Measurements from ENCODE around the gene GTF2A1L. TPM values are rescaled to one million over a fixed set of nuclear protein-coding genes. Genes with fewer than 3 reads are reported as not detected.

GTF2A1L gene
- total RNA-seq, 1 donor from 2014 or later, result not detected

DNA sequence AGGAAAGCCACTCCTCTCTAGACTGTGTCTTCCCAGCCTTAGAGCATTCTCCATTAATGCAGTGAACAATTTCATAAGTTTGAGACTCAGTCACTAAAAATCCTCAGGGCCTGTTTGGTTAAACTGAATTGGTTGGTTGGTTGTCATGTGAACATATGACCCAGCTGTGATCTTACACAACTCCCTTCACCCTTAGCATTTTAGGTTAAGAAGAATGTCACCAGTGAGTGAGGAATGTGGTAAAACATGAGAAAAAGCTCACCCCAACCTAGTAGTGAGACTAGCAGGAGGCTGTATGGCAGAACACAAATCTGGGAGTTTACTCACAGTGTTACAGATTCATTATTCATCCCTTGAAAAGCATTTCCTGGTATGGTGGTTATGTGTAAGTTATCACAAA is 105.5 kb downstream of the GTF2A1L start:
- no peaks in the 10 kb centered on the region for H3K9me3 ChIP-seq (ENCODE audit: insufficient read depth, low read depth, low read length)
- H3K4me3 ChIP-seq (ENCODE audit: insufficient read depth, low read depth, low read length), result no peak overlapping the region
- no peaks in the 10 kb centered on the region for H3K79me2 ChIP-seq (ENCODE audit: insufficient read depth, low read length)
- H3K27me3 ChIP-seq (ENCODE audit: insufficient read depth, low read length), result no peaks in the 10 kb centered on the region
- peak; percentile 94 for DNase-seq (ENCODE audit: low read depth)
- Mint-ChIP-seq H3K27ac (ENCODE audit: unreplicated experiment) (peak overlapping the region; percentile 62), H3K27me3 (ENCODE audit: low read depth, unreplicated experiment) (peaks cover 2% of the 10 kb centered on the region), H3K36me3 (ENCODE audit: low read depth, unreplicated experiment) (no peaks in the 10 kb centered on the region), H3K4me1 (ENCODE audit: low read depth, unreplicated experiment) (peaks cover 31% of the 10 kb centered on the region), H3K9me3 (ENCODE audit: unreplicated experiment) (peaks cover 3% of the 10 kb centered on the region), H3K4me3 (ENCODE audit: unreplicated experiment) (no peak overlapping the region)
- FAIRE-seq, result peak; percentile 58
- H2AFZ ChIP-seq (ENCODE audit: low read depth, low read length), result no peak overlapping the region
- peaks cover 20% of the 10 kb centered on the region for H3K4me1 ChIP-seq (ENCODE audit: insufficient read depth, low read length)
- peak overlapping the region; percentile 49 for H3K27ac ChIP-seq (ENCODE audit: low read depth, low read length)
- TF ChIP-seq EZH2 (IDR thresholded peaks at IDR 0.05; ENCODE audit: insufficient read depth, low read length), result no peak
- TF ChIP-seq, protein P1, sequence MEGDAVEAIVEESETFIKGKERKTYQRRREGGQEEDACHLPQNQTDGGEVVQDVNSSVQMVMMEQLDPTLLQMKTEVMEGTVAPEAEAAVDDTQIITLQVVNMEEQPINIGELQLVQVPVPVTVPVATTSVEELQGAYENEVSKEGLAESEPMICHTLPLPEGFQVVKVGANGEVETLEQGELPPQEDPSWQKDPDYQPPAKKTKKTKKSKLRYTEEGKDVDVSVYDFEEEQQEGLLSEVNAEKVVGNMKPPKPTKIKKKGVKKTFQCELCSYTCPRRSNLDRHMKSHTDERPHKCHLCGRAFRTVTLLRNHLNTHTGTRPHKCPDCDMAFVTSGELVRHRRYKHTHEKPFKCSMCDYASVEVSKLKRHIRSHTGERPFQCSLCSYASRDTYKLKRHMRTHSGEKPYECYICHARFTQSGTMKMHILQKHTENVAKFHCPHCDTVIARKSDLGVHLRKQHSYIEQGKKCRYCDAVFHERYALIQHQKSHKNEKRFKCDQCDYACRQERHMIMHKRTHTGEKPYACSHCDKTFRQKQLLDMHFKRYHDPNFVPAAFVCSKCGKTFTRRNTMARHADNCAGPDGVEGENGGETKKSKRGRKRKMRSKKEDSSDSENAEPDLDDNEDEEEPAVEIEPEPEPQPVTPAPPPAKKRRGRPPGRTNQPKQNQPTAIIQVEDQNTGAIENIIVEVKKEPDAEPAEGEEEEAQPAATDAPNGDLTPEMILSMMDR (IDR thresholded peaks at IDR 0.05; ENCODE audit: insufficient read depth, low read depth, low read length), result no peak
- H3K4me2 ChIP-seq (ENCODE audit: low read length), result peak overlapping the region; percentile 17
- no peaks in the 10 kb centered on the region for H3K36me3 ChIP-seq (ENCODE audit: insufficient read depth, low read length)
- no peaks in the 10 kb centered on the region for H4K20me1 ChIP-seq (ENCODE audit: insufficient read depth, low read length)
- H3K9ac ChIP-seq (ENCODE audit: low read length), result no peak overlapping the region

DNA sequence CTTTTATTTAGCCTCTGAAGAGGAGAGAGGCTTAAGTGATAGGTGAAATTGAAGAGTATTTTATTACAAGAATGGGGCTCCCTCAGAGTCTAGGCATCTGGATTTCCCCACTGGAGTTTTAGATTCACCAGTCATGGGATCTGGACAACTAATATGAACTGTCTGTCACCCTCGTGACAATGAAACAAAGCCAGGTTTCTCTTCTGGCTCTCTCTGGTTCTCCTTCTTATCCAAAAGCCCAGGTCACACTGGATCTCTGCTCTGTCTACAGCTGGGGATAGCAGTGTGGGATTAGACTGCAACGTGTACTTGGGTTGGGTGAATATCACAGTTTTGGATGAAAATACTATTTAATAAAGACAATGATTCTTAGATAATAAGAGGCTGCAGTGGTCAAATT is 106.6 kb downstream of the GTF2A1L start:
- TF ChIP-seq, protein P1 (IDR thresholded peaks at IDR 0.05; ENCODE audit: insufficient read depth, low read depth, low read length), result no peak
- TF ChIP-seq EZH2 (IDR thresholded peaks at IDR 0.05; ENCODE audit: insufficient read depth, low read length), result no peak
- H3K4me3 ChIP-seq (ENCODE audit: insufficient read depth, low read depth, low read length), result no peak overlapping the region
- peaks cover 18% of the 10 kb centered on the region for H3K4me1 ChIP-seq (ENCODE audit: insufficient read depth, low read length)
- H2AFZ ChIP-seq (ENCODE audit: low read depth, low read length), result no peak overlapping the region
- Mint-ChIP-seq H3K27me3 (ENCODE audit: low read depth, unreplicated experiment) (peaks cover 2% of the 10 kb centered on the region), H3K36me3 (ENCODE audit: low read depth, unreplicated experiment) (no peaks in the 10 kb centered on the region), H3K4me3 (ENCODE audit: unreplicated experiment) (no peak overlapping the region), H3K4me1 (ENCODE audit: low read depth, unreplicated experiment) (peaks cover 33% of the 10 kb centered on the region), H3K27ac (ENCODE audit: unreplicated experiment) (no peak overlapping the region), H3K9me3 (ENCODE audit: unreplicated experiment) (peaks cover 3% of the 10 kb centered on the region)
- H3K9ac ChIP-seq (ENCODE audit: low read length), result no peak overlapping the region
- H3K36me3 ChIP-seq (ENCODE audit: insufficient read depth, low read length), result no peaks in the 10 kb centered on the region
- FAIRE-seq (no peak), DNase-seq (ENCODE audit: low read depth) (no peak)
- no peak overlapping the region for H3K27ac ChIP-seq (ENCODE audit: low read depth, low read length)
- no peaks in the 10 kb centered on the region for H3K27me3 ChIP-seq (ENCODE audit: insufficient read depth, low read length)
- no peaks in the 10 kb centered on the region for H3K79me2 ChIP-seq (ENCODE audit: insufficient read depth, low read length)
- no peaks in the 10 kb centered on the region for H3K9me3 ChIP-seq (ENCODE audit: insufficient read depth, low read depth, low read length)
- H4K20me1 ChIP-seq (ENCODE audit: insufficient read depth, low read length), result no peaks in the 10 kb centered on the region
- H3K4me2 ChIP-seq (ENCODE audit: low read length), result no peak overlapping the region

DNA sequence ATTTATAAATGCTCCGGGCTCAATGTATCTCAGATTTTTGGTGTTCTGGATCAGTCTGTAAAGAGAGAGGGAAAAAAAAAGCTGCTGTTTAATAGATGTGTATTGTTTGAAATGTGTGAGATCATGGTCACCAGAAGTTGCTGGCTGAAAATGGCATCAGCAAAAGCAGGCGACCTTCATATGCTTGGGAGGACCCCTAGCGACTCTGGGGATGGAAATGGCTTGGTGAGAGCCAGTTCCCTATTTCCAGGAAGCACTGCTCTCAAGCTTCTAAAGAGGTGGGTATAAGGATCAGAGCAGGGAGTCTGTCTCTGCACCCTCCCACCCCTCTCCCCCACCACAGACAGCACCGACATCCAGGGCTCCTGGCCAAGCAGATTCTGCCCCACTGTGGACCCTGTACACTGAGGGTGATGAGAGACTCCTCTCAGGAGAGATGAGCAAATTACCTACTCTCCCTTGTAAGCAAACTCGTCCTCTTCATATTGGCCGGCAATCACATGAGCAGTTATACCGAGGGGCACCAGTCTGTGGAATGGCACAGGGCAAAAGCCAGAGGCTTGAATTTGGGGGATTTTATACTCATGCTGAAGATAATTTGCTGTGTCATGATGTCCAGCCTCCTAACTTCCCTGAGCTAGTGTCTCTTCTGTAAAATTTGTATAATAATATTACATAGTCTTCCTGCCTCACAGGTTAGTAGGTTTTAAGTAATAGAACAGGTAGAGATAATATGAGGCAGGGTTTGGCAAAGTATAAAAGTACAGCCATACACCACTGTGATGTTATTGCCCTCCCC is 108.2 kb downstream of the GTF2A1L start:
- H4K20me1 ChIP-seq (ENCODE audit: insufficient read depth, low read length), result no peaks in the 10 kb centered on the region
- DNase-seq (ENCODE audit: low read depth) (no peak), FAIRE-seq (no peak)
- no peaks in the 10 kb centered on the region for H3K9me3 ChIP-seq (ENCODE audit: insufficient read depth, low read depth, low read length)
- TF ChIP-seq, protein P1 (IDR thresholded peaks at IDR 0.05; ENCODE audit: insufficient read depth, low read depth, low read length), result no peak
- no peak for TF ChIP-seq EZH2 (IDR thresholded peaks at IDR 0.05; ENCODE audit: insufficient read depth, low read length)
- H3K4me2 ChIP-seq (ENCODE audit: low read length), result no peak overlapping the region
- no peak overlapping the region for H3K9ac ChIP-seq (ENCODE audit: low read length)
- no peaks in the 10 kb centered on the region for H3K27me3 ChIP-seq (ENCODE audit: insufficient read depth, low read length)
- H3K79me2 ChIP-seq (ENCODE audit: insufficient read depth, low read length), result no peaks in the 10 kb centered on the region
- H3K9me3 Mint-ChIP-seq (ENCODE audit: unreplicated experiment), result peaks cover 3% of the 10 kb centered on the region
- no peak overlapping the region for H3K27ac Mint-ChIP-seq (ENCODE audit: unreplicated experiment)
- H3K27me3 Mint-ChIP-seq (ENCODE audit: low read depth, unreplicated experiment), result peaks cover 2% of the 10 kb centered on the region
- H3K27ac ChIP-seq (ENCODE audit: low read depth, low read length), result no peak overlapping the region
- H3K36me3 ChIP-seq (ENCODE audit: insufficient read depth, low read length), result no peaks in the 10 kb centered on the region
- no peak overlapping the region for H2AFZ ChIP-seq (ENCODE audit: low read depth, low read length)
- H3K4me1 ChIP-seq (ENCODE audit: insufficient read depth, low read length), result peaks cover 18% of the 10 kb centered on the region
- no peak overlapping the region for H3K4me3 ChIP-seq (ENCODE audit: insufficient read depth, low read depth, low read length)
- no peak overlapping the region for H3K4me3 Mint-ChIP-seq (ENCODE audit: unreplicated experiment)
- H3K36me3 Mint-ChIP-seq (ENCODE audit: low read depth, unreplicated experiment), result no peaks in the 10 kb centered on the region
- peaks cover 23% of the 10 kb centered on the region for H3K4me1 Mint-ChIP-seq (ENCODE audit: low read depth, unreplicated experiment)
